HuH-7.5 (cell line): Measurements from ENCODE around the gene BRD7.

ENCODE experiments used
- DNase-seq: peaks from one replicate; pipeline ENCODE4 v3.0.0; 2011; ENCODE audit warnings: low spot score

BRD7 gene

GRCh38 chr16:50271148-50272041 is 97.4 kb downstream of the BRD7 start:
- DNase-seq = no peak

- no peak for DNase-seq
Observed at GRCh38 chr16:50270510-50271147, 98.2 kb downstream of the BRD7 start.

- no peak for DNase-seq
Observed at GRCh38 chr16:50269769-50270509, 98.8 kb downstream of the BRD7 start.

GRCh38 chr16:50269061-50269705 is 99.6 kb downstream of the BRD7 start:
- DNase-seq = no peak

- DNase-seq = no peak
Observed at GRCh38 chr16:50268352-50268751, 100.4 kb downstream of the BRD7 start.

- no peak for DNase-seq
Observed at GRCh38 chr16:50267651-50268050, 101.1 kb downstream of the BRD7 start.

- DNase-seq = no peak
Observed at GRCh38 chr16:50267151-50267631, 101.6 kb downstream of the BRD7 start.

GRCh38 chr16:50266337-50267091 is 102.3 kb downstream of the BRD7 start, which contains the start of gene ADCY7:
ADCY7 (plus strand) TSS chr16:50266551; CDS start chr16:50288180, 21,629 bp downstream.
- no peak for DNase-seq
